Activated CD4-positive, alpha-beta T cell treated with anti-CD3 and anti-CD28 coated beads, Interleukin-2, amount 50 U/mL, for 24 hours (primary cell): ENCODE results near the gene E2F8.

Experiments used
- DNase-seq, 2 donors: peaks; one replicate each; pipeline ENCODE4 v3.0.0-alpha.2; 2020; ENCODE audit warnings: low read depth in 1 of 2, low spot score in 1 of 2

Gene E2F8

DNA sequence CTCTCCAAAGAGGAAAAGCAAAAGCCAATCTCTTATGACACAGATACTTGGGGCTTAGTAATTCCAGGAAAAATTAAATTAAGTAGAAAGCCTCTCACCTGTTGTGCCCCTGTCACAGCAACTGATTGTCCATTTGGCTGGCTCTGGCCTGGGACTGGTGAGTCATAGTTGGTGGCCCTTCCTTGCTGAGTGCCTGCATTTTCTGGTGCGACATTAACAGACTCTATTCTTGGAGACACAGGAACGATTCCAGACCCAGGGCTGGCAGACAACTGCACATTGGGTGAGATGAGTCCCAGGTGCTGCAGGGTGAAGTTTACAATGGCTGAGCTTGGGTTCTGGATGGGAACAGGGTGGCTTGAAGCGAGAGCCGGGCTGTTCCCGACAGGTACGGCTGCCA lies 15.6 kb downstream of the E2F8 start:
- DNase-seq, result no peak

DNA sequence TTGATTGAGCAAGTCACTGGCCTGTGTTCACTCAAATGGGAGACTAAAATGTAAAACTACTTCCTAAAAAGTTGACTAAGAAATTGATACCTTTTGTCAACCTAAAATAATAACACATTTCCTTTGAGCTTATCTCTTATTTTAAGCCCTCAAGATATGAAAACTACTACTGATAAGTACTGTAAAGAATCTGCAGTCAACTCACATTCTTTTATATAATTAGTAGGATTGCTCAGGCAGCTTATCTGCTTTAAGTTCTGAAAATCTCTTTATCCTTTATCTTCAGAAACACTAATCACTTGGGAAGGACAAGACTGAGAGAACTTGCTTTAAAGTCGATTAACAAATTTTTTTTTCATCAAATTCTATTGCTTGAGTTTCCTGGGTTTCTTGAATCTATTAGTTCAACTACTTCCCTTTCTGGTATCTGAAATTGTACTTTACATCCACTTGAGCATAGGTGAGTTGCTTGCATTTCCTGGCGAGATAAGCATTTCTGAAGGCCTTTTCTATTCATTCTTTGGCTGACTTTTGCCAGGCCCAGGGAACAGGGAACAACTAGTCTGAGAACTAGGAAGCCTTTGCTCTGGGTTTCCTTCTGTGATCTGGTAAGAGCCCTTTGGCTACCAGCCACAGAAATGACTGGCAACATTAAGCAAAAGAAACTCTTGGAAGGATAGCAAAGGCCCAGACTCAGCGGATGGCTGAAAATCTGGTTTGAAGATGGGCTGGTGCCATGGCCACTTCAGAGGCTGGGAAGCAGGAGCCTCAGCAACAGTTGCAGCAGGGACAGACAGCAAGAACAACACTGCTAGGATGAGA lies 19.6 kb downstream of the E2F8 start:
- no peak for DNase-seq

DNA sequence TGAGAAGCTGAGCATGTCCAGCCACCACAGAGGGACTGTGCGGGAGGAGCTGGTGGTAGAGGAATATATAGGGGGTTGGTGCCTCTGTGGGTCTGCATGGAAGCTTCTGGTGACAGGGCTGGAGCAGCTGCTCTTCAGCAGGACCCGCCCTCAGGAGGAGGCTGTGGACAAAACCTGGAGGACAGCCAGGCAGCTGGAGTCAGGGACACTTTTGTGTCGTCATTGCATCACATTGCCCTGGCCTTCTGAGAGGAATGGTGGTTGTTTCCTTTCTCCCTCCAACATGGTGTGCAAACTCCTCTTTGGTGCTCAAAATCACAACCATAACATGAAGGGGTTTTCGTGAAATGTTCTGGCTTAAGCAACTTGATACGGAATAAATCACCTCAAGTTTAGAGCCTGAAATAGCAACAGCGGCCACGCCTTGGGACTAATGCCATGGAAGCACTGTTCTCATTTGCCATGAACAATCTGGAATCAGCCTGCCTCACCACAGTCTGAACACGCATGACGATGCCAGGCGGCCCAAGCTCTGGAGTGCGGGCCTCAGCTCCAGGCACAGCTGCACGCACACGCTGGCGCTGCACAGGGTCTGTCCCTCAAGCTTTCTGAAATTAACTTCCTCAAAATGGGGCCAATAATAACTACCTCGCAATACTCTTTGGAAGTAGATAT lies 21.8 kb downstream of the E2F8 start:
- no peak for DNase-seq

DNA sequence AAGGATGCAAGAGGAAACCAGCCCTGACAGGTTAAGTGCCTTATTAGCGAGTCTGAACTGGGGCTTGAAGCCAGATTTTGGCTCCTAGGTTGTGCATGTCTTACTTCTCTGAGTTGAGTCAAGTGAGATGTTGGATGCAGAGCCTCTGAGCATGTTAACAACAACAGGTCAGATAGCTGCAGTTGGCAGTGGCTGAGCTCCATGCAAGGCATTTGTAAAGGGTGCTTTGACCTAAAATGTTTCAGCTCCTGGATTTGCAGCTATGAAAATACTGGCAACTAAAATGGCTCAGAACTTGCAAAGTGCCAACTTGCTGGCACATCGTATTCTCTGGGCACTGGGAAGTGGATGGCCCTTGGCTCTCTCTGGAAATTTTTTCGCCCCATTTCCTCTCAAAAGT lies 22.5 kb downstream of the E2F8 start:
- DNase-seq, result no peak

DNA sequence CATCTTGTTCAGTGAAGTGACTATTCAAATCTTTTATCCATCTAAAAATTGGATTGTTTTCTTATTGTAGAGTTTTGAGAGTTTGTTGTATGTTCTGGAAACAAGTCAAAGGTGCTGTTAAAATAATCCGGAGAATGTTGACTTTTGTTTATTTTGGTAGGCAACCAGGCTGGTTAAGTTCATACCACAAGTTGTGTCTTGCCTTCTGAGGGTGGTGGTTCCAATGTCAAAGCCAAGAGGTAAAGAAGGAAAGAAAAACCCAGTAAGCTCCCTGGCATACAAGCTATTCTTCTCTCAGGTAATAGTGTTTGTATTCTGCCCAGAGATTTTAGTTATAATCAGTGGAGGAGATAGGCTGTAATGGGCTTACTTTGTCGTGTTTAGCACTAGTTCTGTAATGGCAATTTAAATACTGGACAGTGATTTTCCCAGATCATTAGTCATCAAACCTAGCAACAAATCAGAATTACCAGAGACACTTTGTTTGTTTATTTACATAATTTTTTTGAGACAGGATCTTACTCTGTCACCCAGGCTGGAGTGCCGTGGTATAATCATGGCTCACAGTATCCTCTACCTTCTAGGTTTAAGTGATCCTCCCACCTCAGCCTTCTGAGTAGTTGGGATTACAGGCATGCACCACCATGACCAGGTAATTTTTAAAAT lies 23.9 kb downstream of the E2F8 start:
- no peak for DNase-seq

DNA sequence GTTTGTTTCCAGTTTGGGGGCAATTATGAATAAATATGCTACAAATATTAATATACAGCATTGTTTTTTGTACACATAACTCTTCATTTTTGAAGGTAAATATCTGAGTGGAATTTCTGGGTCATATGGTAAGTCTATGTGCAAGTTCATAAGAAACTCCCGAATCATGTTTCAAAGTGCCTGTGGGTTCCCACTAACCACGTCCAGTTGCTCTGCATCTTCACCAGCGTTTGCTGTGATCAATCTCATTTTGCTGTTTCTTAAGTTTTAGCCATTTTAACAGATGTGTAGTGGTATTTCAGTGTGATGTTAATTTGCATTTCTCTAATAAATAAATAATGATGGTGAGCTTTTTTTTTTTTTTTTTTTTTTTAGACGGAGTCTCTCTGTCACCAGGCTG lies 24.7 kb downstream of the E2F8 start:
- no peak for DNase-seq

DNA sequence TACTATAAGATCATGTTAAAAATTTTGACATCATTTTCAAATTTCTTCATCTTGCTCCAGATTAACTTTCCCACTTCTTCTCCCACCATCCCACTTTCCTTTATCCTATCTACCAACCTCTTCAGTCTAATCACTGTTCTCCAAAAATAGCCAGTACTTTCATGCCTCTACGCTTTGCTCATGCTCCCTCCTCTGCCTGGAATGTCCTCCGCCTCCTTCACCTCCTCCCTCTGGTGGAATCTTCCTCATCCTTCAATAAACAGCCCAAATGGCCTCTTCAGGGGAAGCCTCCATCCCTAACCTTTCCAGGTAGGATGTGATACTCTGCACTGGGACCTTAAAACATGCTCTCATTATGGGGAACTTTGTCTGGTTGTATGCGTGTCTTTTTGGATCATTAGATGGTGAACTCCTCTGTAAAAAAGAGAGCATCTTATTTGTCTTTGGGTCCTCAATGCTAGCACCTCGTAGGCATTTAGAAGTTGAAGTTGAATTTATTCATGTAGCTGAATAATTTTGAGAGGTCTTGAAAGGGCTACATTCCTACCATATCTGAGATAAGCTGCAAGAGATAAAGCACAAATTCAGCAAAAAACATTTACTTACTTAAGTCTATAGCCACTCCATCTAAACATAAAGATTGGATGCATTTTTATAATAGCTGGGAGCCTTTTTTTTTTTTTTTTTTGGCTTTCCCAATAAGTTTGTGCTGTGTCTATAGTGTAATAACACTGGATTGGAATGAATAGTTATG lies 31.0 kb downstream of the E2F8 start:
- no peak for DNase-seq

DNA sequence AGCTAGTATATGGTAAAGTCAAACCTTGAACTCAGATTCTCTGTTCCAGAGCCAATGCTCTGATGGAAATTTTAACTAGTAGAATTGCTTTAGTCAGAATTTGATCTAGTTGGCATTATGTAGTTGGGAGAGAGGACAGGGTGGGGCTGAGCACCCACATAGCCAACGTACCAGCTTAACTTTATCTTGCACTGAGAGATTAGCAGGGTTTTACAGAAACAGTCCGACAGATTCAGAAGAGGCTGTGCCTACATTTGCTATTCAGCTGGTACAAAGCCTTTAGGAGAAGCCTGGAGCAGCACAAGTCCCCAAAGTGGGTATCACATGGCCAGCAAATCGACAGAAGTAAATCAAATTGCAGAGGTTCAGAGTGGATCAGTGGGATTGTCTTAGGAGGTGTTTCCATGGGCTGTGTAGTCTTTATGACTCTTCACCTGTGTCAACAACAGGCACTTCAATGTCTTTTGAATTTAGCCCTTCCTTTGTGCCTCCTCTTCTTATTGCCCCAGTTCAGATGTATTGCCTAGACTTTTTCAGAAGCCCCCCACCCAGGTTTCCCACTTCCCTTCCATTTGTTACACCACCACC lies 31.7 kb downstream of the E2F8 start:
- DNase-seq, result no peak

DNA sequence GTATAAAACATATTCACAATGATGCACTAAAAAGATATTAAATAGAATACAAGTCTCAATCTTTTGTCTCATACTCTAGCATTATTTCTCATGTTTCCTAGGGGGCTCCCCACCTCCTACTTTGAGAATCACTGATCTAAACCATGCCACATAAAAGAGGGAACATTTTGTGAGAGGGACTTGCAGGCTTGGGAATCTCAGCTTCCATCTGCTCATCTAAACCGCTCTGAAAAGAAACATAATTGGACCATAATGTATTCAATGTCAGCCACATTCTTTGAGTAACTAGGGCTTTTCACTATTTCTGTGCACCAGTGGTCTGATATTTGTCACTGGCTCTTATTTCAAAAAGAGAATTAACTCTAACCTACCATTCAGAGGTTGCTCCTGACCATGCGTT lies 32.6 kb downstream of the E2F8 start:
- no peak for DNase-seq

DNA sequence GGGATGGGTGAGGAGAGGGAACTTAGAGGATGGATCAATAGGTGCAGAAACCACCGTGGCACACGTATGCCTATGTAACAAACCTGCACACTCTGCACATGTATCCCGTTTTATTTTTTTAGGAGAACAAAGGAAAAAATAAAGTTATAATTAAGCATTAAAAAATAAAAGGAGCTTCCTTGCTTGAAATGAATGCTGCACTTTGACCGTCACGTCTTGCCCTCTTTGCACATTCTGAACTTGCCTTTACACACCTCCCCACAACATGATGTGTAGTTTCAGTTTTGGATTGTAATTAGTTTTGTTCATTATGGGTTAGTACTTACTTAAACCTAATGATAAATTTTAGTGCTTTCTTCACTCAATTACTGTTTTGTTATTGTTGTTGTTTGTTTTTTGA lies 35.9 kb downstream of the E2F8 start:
- DNase-seq, result no peak

DNA sequence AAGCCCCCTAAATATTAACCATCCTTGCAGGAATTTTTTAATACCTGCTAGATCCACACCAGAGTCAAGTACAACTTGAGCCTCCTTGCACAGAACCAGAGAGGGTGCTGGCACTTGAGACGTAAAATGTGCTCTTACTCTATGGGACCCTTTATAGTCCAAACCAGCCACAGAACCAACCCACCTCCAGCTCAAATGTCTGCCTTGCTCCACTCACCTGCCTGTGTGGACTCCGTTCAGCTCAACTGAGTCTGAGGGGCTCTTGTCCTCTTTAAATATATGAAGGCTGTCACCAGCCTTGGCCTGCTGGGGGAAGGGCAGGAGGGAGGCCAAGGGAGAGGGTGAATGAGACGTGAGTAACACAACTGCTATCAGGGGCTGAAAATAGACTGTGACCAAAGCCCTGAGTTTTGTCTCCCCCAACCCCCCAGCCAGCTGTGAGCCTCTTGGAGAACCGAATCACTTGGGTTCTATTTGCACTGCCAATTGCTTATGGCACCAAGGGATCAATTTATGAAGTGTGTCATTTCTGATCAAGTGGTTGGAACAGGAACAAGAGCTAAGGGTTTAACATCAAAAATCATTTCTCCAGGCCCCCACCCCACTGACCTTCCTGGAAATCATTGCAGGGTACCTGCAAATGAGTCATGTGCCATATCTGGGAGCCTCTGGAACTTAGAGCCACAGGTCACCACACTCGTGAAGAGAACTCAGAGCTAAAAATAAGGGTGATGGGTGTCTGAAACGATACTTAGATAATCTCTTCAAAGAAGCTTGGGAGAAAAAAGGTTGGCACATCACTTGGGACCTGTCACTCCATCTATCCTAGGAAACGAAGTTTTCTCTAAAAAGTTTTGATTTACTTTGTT lies 38.8 kb downstream of the E2F8 start, which contains the start of gene CSRP3:
TSS of gene CSRP3 (minus strand) at position 247 of the 869 bp plus-strand sequence. CDS start 9,535 bp downstream, outside the sequence.
- DNase-seq, result no peak

DNA sequence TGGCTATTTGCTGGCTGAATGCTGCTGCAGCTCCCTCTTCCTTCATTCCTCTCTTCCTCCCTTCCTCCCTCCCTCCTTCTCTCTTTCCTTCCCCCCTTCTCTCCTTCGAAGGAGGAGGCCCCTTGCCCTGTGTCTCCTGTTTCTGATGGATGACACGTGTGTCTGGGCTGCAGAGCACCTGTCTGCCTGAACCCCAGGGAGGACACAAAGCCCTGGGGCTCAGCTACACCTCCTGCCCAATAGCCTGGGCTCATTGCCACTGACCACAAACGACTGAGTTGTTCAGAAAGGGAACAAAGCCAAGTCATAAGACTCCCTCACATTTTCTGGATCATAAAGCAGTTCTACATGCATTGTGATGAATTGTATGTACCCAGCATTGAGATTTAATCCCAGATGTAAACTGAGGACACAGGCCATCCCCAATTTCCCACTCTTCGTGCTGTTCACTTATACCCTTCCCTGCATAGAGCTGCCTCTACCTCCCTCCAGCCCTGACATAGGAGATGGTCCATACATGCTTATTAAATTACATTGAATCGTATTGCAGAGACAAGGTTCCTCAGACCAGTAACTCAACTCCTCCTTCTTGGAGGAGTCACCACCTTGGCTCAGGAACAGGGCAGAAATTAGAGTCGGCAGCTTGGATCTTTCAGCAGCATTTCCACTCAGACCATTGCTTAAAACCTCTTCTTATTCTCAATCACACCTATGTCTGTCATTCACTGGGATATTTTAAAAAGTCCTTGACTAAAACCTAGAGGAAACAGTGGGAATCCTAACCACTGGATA lies 40.1 kb downstream of the E2F8 start:
- no peak for DNase-seq

DNA sequence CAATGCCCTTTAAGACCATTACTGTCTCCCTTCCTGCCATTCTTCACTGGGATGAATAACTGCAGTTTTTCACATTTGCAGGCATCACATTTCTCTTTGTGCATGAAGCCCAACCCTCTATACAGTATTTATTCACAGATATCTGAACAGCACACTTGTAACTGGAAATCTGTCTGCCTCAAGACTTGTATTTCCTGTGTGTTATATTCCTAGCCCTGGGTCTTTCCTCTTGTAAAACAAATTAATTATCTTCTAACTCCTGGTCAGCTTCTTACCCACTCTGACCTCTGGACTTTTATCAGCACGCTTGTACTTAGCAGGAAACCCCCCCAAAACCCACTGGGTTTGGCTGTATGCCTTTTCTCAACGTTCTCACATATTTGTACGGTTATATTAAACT lies 41.0 kb downstream of the E2F8 start:
- no peak for DNase-seq

DNA sequence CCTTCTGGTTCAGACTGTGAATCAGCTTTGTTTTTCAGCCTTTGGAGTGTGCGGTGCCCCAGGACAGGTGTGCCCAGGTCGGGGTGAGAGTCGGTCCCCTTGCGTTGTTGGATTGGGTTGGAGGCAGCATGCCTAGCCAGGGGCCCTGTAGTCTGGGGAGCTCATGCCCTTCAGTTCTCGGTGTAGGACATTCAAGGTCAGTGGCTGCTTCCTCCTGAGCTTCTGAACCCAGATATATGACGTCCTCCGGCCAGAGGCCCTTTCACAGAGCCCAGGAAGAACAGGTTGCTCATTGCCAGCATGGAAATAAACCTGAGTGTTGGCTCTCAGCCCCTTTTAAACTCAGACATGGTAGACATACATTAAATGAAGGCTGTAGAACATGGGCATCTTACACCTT lies 41.7 kb downstream of the E2F8 start:
- DNase-seq, result no peak

DNA sequence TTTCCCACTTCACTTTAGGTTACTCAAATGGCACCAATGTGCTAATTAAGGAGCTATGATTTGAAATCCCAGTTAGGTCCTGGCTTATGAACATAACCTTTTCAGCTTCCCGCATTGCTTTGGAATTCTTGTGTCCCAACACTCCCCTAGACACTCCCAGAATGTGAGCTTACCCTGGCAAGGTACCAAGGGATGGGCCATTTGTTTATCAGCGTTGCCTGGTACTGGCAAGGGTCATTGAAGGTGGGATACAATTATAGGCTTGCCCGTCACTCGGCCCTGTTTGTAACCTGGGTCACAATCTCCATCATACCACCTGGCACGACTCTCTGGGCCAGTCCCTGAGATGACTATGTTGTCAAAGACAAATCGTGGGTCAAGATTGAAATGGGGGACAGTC lies 44.3 kb downstream of the E2F8 start:
- no peak for DNase-seq

DNA sequence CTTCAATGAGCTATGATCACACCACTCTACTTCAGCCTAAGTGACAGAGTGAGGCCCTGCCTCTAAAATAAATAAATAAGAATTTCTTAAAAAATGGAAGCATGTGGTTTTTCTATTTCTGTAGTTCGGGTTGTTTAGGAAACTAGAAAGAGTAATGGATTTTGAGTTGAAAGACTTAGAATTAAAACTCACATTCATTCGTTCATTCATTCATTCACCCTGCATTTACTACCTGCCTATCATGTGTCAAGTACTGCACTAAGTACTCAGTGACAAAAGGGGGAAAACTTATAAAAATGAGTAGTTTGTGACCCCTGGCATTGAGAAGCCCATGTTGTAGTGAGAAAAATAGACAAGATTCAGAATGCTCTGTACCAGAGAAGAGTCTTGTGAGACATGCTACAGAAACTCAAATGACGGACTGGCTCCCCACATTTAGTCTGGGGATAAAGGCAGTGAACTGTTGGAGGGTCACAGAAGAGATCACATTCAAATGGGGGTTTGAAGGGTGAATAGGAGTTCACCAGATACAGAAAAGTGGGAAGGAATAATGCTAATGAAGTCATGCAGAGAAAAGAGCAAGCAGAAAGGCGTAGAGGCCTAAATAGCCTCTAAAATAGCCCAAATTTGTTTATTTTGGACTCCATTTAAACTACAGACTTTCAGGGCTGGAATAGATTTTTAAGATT lies 46.0 kb downstream of the E2F8 start:
- DNase-seq, result no peak

DNA sequence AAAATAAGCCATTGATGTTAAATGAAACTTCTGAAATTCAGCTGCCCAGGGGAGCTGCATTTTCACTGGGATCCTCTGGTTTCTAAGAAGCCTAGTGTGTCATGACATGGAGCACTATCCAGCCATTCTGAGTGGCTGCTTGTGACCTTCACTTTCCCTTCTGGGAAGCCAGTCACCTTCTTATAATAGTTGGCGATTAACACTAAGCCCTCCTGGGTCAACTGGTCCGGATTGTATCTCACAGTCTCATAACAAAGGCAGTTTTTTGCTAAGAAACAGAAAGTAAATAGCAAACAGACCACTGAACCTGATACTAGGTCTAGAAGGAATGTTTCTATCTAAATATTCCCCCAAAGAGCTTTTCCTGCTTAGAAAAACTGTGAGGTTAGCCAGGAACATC lies 46.8 kb downstream of the E2F8 start:
- no peak for DNase-seq

DNA sequence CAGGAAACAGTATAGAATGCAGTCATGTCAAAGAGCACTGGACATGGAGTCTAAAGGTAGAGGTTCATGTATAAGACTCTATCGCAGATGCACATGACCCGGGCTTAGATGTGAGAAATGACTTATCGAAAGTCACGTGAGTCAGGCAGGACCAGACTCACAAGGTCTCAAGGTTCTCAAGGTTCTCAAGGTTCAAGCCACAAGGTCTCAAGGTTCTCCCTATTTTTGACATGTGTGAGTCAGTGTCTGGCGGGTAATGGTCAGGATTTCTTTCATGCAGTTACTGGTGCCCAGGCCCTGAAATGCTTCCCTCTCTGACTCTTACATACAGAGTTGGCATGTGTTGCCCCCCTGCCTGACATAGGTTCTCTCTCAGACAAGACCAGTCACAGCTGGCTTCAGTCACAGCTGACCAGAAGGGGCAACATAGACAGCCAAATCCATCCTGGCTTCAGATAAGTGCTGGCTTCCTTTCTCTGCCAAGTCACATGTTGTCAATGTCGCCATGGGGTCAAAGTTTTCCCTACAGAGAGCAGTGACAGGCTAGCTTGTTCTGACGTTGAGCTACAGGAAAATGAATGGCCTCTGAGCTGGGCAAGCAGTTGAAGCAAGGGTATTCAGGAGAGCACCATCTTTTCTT lies 49.1 kb downstream of the E2F8 start:
- DNase-seq, result no peak
